HUES48 (cell line): ENCODE results near the gene ATP2B3.

Source experiments
- H3K27ac ChIP-seq: one replicate; pipeline ENCODE4 v1.7.0; 2013; ENCODE audit warnings: low read depth, low read length, inconsistent platforms
- H3K27me3 ChIP-seq: 2 replicates; pipeline ENCODE4 v1.6.1; 2013; ENCODE audit warnings: mild to moderate bottlenecking, low read length; ENCODE audit not compliant: control insufficient read depth, insufficient read depth
- H3K36me3 ChIP-seq: 2 replicates; pipeline ENCODE4 v1.6.1; 2013; ENCODE audit warnings: low read length; ENCODE audit not compliant: control insufficient read depth, insufficient read depth
- H3K4me1 ChIP-seq: 2 replicates; pipeline ENCODE4 v1.6.1; 2013; ENCODE audit warnings: mild to moderate bottlenecking, low read length; ENCODE audit not compliant: control insufficient read depth, insufficient read depth
- H3K4me3 ChIP-seq: 2 replicates; pipeline ENCODE4 v1.5.1; 2013; ENCODE audit warnings: mild to moderate bottlenecking, low read depth, low read length
- H3K9ac ChIP-seq: 2 replicates; pipeline ENCODE4 v1.6.1; 2013; ENCODE audit warnings: mild to moderate bottlenecking, low read depth, low read length, moderate library complexity
- H3K9me3 ChIP-seq: 2 replicates; pipeline ENCODE4 v1.6.1; 2013; ENCODE audit warnings: low read length; ENCODE audit not compliant: control insufficient read depth, insufficient read depth

ATP2B3 gene

GRCh38 chrX:153572601-153573000 lies 55.2 kb downstream of the ATP2B3 start:
- no peaks in the 10 kb centered on the region for H3K27me3 ChIP-seq

GRCh38 chrX:153573984-153574383 lies 56.5 kb downstream of the ATP2B3 start:
- no peak overlapping the region for H3K4me3 ChIP-seq
- no peaks in the 10 kb centered on the region for H3K4me1 ChIP-seq
- no peaks in the 10 kb centered on the region for H3K36me3 ChIP-seq
- H3K27me3 ChIP-seq, result no peaks in the 10 kb centered on the region
- no peak overlapping the region for H3K27ac ChIP-seq
- peaks cover 64% of the 10 kb centered on the region for H3K9me3 ChIP-seq
- H3K9ac ChIP-seq, result no peak overlapping the region

More at GRCh38 chrX:153572601-153573000, 55.2 kb downstream of the ATP2B3 start:
- no peak overlapping the region for H3K4me3 ChIP-seq
- H3K4me1 ChIP-seq, result 0 out of 2 replicates have a peak, but pooled peaks cover 3% of the 10 kb centered on the region
- H3K9me3 ChIP-seq, result peaks cover 60% of the 10 kb centered on the region
- no peak overlapping the region for H3K9ac ChIP-seq
- H3K27ac ChIP-seq, result no peak overlapping the region
- no peaks in the 10 kb centered on the region for H3K36me3 ChIP-seq

- Histone ChIP-seq H3K27ac (no peak overlapping the region), H3K4me3 (no peak overlapping the region), H3K9ac (no peak overlapping the region), H3K27me3 (no peaks in the 10 kb centered on the region), H3K4me1 (no peaks in the 10 kb centered on the region), H3K9me3 (peaks cover 43% of the 10 kb centered on the region; the same call in 1 of the 2 replicates), H3K36me3 (no peaks in the 10 kb centered on the region)
These were observed 58.9 kb downstream of the ATP2B3 start for GRCh38 chrX:153576239-153576870.

GRCh38 chrX:153576961-153577360 lies 59.5 kb downstream of the ATP2B3 start:
- Histone ChIP-seq H3K36me3 (no peaks in the 10 kb centered on the region), H3K4me3 (no peak overlapping the region), H3K4me1 (no peaks in the 10 kb centered on the region), H3K27me3 (no peaks in the 10 kb centered on the region), H3K9me3 (peaks cover 40% of the 10 kb centered on the region; the same call in 1 of the 2 replicates), H3K9ac (no peak overlapping the region), H3K27ac (no peak overlapping the region)

DNA sequence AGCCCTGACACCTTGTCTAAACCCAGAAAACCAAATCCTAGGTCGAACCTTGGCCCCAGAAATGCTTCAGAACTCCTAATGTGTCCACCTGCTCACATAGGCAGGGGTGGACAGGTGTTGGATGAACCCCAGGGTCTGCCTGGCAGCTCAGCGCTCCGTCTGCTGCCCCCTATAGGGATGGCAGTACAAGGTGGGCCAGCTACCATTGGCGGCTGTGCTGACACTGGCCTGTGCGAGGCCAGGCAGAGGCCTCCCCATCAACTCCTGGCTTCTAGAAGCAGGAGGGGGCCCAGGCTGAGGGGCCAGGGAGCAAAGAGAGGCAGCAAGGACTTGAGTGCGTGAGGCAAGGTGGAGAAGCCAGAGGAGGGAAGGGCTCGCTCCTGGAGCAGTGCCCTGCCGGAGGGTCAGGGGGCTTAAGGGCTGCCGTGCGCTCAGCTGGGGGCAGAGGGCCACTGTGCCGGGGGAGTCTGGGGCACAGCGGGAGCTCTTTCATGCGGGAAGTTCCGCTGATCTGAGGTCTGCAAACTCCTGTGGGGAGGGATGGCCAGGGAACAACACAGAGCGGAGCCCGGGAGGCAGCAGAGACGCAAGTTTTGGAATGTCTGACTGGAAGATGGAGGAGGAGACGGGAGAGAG lies 60.9 kb downstream of the ATP2B3 start:
- H3K9me3 ChIP-seq, result peaks cover 30% of the 10 kb centered on the region; the same call in 1 of the 2 replicates
- no peaks in the 10 kb centered on the region for H3K27me3 ChIP-seq
- H3K4me1 ChIP-seq, result no peaks in the 10 kb centered on the region
- H3K4me3 ChIP-seq, result no peak overlapping the region
- H3K9ac ChIP-seq, result no peak overlapping the region
- no peaks in the 10 kb centered on the region for H3K36me3 ChIP-seq
- no peak overlapping the region for H3K27ac ChIP-seq

GRCh38 chrX:153578889-153579288 lies 61.4 kb downstream of the ATP2B3 start:
- Histone ChIP-seq H3K9ac (no peak overlapping the region), H3K36me3 (no peaks in the 10 kb centered on the region), H3K27me3 (no peaks in the 10 kb centered on the region), H3K4me3 (no peak overlapping the region), H3K9me3 (peaks cover 30% of the 10 kb centered on the region; the same call in 1 of the 2 replicates), H3K27ac (no peak overlapping the region), H3K4me1 (no peaks in the 10 kb centered on the region)

GRCh38 chrX:153580700-153581386 lies 63.4 kb downstream of the ATP2B3 start:
- H3K36me3 ChIP-seq, result no peaks in the 10 kb centered on the region
- no peaks in the 10 kb centered on the region for H3K27me3 ChIP-seq
- H3K9ac ChIP-seq, result no peak overlapping the region
- no peaks in the 10 kb centered on the region for H3K4me1 ChIP-seq
- peaks cover 30% of the 10 kb centered on the region; the same call in 1 of the 2 replicates for H3K9me3 ChIP-seq
- H3K4me3 ChIP-seq, result no peak overlapping the region
- no peak overlapping the region for H3K27ac ChIP-seq

- no peak overlapping the region for H3K4me3 ChIP-seq
- H3K27me3 ChIP-seq, result no peaks in the 10 kb centered on the region
- no peak overlapping the region for H3K27ac ChIP-seq
- H3K4me1 ChIP-seq, result no peaks in the 10 kb centered on the region
- H3K9me3 ChIP-seq, result peaks cover 28% of the 10 kb centered on the region
- H3K36me3 ChIP-seq, result peaks cover 1% of the 10 kb centered on the region; the same call in 1 of the 2 replicates
- H3K9ac ChIP-seq, result no peak overlapping the region
These were observed 65.5 kb downstream of the ATP2B3 start for GRCh38 chrX:153582896-153583295.

- H3K4me1 ChIP-seq, result no peaks in the 10 kb centered on the region
- H3K9ac ChIP-seq, result no peak overlapping the region
- H3K4me3 ChIP-seq, result no peak overlapping the region
- H3K9me3 ChIP-seq, result peaks cover 28% of the 10 kb centered on the region
- no peaks in the 10 kb centered on the region for H3K27me3 ChIP-seq
- H3K36me3 ChIP-seq, result peaks cover 4% of the 10 kb centered on the region; the same call in 1 of the 2 replicates
- H3K27ac ChIP-seq, result no peak overlapping the region
These were observed 66.0 kb downstream of the ATP2B3 start for GRCh38 chrX:153583433-153583832.

DNA sequence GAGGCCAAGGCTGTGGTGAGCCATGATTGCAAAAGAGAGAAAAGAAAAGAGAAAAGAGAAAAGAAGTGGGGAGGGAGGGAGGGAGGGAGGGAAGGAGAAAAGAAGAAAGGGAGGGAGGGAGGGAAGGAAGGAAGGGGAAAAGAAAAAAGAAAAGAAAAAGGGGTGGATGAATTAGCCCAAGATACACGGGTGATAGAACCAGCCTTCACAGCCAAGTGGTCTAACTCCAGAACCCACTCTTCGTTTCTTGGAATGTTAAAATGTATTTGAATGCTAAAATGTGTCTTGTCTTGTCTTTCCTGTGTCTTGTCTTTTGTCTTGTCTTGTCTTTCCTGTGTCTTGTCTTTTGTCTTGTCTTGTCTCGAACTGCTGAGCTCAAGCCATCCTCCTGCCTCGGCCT lies 68.4 kb downstream of the ATP2B3 start:
- H3K9ac ChIP-seq, result no peak overlapping the region

GRCh38 chrX:153587342-153587741 lies 69.9 kb downstream of the ATP2B3 start:
- H3K4me1 ChIP-seq, result no peaks in the 10 kb centered on the region
- H3K27ac ChIP-seq, result no peak overlapping the region
- H3K9me3 ChIP-seq, result peaks cover 36% of the 10 kb centered on the region
- H3K27me3 ChIP-seq, result no peaks in the 10 kb centered on the region
- no peak overlapping the region for H3K4me3 ChIP-seq
- H3K9ac ChIP-seq, result no peak overlapping the region
- H3K36me3 ChIP-seq, result peaks cover 7% of the 10 kb centered on the region

More for the DNA sequence above, 68.4 kb downstream of the ATP2B3 start:
- Histone ChIP-seq H3K27me3 (no peaks in the 10 kb centered on the region), H3K27ac (no peak overlapping the region), H3K9me3 (peaks cover 33% of the 10 kb centered on the region), H3K4me1 (no peaks in the 10 kb centered on the region), H3K36me3 (peaks cover 6% of the 10 kb centered on the region), H3K4me3 (no peak overlapping the region)
